SK-N-SH (cell line): Measurements from ENCODE around the gene STAB1.

Experiments
- EP300 ChIP-seq, 2 experiments: IDR thresholded peaks; 2 replicates each; pipeline versions ENCODE4 v1.4.0 to v1.6.1; 2012; ENCODE audit warnings: borderline replicate concordance in 1 of 2, low read depth in 1 of 2, low read length in 1 of 2
- MXI1 ChIP-seq: IDR thresholded peaks from 2 replicates; pipeline ENCODE4 v1.6.1; 2012; ENCODE audit warnings: mild to moderate bottlenecking, low read depth, low read length, improper control_type of control experiment
- NRF1 ChIP-seq: IDR thresholded peaks from 2 replicates; pipeline ENCODE4 v1.6.1; 2012; ENCODE audit warnings: low read depth, mild to moderate bottlenecking, low read length
- RFX5 ChIP-seq: IDR thresholded peaks from 2 replicates; pipeline ENCODE4 v1.6.1; 2012; ENCODE audit warnings: mild to moderate bottlenecking, improper control_type of control experiment, low read length
- TCF12 ChIP-seq: IDR thresholded peaks from 2 replicates; pipeline ENCODE4 v1.4.0; 2012
- USF2 ChIP-seq: fragments of 150-350 bp; IDR thresholded peaks from 2 replicates; pipeline ENCODE4 v1.6.1; 2017; ENCODE audit warnings: antibody characterized with exemption, low read length, low read depth, borderline replicate concordance
- TF ChIP-seq, protein P1 (sequence below): fragments of 200-600 bp; sonication (generic); IDR thresholded peaks from 2 replicates; pipeline ENCODE4 v1.6.1; 2017; ENCODE audit warnings: antibody characterized with exemption, mild to moderate bottlenecking, moderate library complexity
- TF ChIP-seq, protein P2 (sequence below): IDR thresholded peaks from 2 replicates; pipeline ENCODE4; 2012

DNA sequence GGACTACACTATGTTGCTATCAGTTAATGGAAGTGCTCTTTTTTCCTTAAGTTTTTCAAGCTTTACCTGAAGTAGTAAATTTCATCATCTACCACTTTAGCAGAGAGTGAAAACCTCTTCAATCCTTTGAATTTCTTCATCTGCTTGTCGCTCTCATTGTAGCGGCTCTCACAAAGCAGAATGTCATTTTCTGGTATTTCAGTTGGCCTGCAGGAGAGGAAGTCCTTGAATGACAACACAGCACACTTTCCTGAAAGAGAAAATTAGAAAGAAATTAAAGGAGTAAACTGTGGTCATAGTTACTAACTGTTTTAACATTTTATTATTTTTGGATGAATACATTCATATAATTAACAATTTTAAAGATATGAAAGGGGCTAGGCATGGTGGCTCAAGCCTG is 68.8 kb downstream of the STAB1 start:
- TF ChIP-seq USF2 (no peak), MXI1 (no peak), TCF12 (no peak), EP300 (IDR thresholded peaks at IDR 0.05; ENCODE audit: borderline replicate concordance in 1 of 2, low read depth in 1 of 2, low read length in 1 of 2) (no peak), NRF1 (no peak), RFX5 (no peak)
- TF ChIP-seq, protein P1, sequence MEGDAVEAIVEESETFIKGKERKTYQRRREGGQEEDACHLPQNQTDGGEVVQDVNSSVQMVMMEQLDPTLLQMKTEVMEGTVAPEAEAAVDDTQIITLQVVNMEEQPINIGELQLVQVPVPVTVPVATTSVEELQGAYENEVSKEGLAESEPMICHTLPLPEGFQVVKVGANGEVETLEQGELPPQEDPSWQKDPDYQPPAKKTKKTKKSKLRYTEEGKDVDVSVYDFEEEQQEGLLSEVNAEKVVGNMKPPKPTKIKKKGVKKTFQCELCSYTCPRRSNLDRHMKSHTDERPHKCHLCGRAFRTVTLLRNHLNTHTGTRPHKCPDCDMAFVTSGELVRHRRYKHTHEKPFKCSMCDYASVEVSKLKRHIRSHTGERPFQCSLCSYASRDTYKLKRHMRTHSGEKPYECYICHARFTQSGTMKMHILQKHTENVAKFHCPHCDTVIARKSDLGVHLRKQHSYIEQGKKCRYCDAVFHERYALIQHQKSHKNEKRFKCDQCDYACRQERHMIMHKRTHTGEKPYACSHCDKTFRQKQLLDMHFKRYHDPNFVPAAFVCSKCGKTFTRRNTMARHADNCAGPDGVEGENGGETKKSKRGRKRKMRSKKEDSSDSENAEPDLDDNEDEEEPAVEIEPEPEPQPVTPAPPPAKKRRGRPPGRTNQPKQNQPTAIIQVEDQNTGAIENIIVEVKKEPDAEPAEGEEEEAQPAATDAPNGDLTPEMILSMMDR, result no peak
- TF ChIP-seq, protein P2, sequence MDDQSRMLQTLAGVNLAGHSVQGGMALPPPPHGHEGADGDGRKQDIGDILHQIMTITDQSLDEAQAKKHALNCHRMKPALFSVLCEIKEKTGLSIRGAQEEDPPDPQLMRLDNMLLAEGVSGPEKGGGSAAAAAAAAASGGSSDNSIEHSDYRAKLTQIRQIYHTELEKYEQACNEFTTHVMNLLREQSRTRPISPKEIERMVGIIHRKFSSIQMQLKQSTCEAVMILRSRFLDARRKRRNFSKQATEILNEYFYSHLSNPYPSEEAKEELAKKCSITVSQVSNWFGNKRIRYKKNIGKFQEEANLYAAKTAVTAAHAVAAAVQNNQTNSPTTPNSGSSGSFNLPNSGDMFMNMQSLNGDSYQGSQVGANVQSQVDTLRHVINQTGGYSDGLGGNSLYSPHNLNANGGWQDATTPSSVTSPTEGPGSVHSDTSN, result no peak
